Measurements from ENCODE around the gene COL10A1.

The COL10A1 gene

GRCh38 chr6:116113386-116113785, 12.5 kb downstream of the COL10A1 start:
- DNase-seq (ENCODE audit: low read depth, low spot score): no peak
- POLR2A ChIA-PET: no interaction called here
- TF ChIP-seq CTCF (IDR thresholded peaks at IDR 0.05; ENCODE audit: insufficient read depth, low read length, missing control alignments): no peak
- H3K4me3 ChIP-seq (ENCODE audit: low read depth, low read length): no peak overlapping the region
- CTCF ChIA-PET: interaction anchor here (0.7 to 10.2 kb wide), 10 partner anchors 8 to 734 kb away, joined by 3 to 108 read pairs (median 7); partner anchors contain the start of genes COL10A1, FRK and NT5DC1

DNA sequence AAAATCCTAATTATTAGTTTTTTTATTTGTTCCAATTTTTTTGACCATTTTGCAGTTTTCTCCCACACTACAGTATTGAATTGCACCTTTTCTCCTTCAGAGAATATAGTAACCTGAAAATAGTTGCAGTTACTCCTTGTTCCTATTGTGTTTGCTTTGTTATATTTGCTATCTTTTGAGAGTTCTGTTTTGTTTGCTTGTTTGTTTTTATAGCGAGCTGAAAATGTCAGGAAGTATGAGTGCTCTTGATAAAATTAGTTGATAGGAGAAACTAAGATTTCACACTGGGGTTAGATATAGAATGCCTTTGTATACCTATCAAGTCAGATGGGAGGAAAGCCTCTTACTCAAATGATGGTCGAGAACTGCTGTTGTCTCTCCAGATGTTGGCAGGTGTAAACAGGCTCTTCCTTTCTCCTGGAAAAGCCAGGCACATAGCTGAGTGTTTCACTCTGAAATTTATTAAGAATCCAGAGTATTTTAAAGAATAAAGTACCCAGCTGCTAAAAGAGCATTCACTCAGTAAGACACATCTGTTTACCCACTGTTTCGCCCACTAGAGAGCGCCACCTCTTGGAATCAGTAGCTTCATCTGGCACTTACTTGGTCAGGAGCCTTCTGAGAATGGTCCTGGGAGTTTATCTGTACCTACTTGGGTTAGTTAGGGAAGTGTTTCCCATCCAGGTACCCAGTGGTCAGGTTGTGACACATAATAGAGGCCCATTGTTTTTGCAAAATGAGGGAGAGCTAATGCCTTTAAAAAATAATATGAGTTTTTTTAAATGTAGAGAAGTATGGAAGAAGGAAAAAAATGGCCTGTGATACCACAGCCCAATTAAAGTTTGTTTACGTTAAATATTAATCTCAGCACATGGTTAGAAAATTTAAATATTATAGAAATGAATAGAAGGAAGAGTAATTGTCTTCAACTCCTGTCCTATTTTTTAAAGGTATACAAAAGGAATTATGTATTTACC, 14.1 kb downstream of the COL10A1 start:
- TF ChIP-seq CTCF (IDR thresholded peaks at IDR 0.05; ENCODE audit: insufficient read depth, low read length, missing control alignments): peak; percentile 56
- H3K4me3 ChIP-seq (ENCODE audit: low read depth, low read length): no peak overlapping the region
- ChIA-PET CTCF (interaction anchor here (0.6 to 10.2 kb wide), 14 partner anchors 10 to 736 kb away, joined by 3 to 108 read pairs (median 6); partner anchors contain the start of genes COL10A1, FRK and NT5DC1), POLR2A (no interaction called here)
- no peak for DNase-seq (ENCODE audit: low read depth, low spot score)

DNA sequence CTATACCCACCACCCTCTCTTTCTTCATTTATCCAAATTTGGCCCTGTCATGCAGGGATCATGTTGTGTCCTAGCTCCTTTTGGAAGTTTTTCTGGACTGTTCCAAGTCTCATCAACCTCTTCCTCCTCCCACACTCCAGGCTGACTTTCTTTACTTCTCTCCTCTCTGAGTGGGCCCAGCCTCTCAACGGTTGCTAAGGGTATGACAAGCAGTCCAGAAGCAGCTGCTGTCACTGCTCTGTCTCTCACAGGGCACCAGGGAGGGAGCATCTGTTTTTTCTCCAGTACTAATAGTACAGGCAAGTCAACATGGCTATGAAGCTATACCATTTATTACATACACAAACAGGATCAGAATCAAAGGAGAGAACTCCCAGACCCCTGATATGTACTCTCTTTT, 17.1 kb downstream of the COL10A1 start:
- CTCF ChIA-PET: interaction anchor here (0.8 to 10.2 kb wide), 8 partner anchors 8 to 108 kb away, joined by 3 to 108 read pairs (median 6); partner anchors contain the start of genes COL10A1 and NT5DC1
- POLR2A ChIA-PET: no interaction called here
- no peak for DNase-seq (ENCODE audit: low read depth, low spot score)
- no peak overlapping the region for H3K4me3 ChIP-seq (ENCODE audit: low read depth, low read length)
- no peak for TF ChIP-seq CTCF (IDR thresholded peaks at IDR 0.05; ENCODE audit: insufficient read depth, low read length, missing control alignments)

DNA sequence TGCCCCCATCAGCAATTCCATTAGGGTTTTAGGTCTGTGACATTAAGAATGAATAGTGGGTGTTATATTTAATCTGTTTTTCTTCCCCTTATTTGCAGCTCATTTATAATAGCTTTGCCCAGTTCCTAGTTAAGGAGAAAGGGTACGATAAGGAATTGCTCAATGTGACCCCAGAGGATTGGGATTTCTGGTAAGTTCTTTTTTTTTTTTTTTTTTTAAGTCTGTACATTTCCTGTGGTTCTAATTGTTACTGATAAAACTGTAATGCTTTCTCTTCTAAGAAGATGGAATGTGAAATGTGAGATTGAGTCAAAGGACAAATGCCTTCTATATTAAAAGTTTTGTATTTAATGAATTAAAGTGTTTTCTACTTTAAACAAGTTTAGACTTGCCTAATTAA, 19.8 kb downstream of the COL10A1 start:
- TF ChIP-seq CTCF (IDR thresholded peaks at IDR 0.05; ENCODE audit: insufficient read depth, low read length, missing control alignments): no peak
- no peak overlapping the region for H3K4me3 ChIP-seq (ENCODE audit: low read depth, low read length)
- ChIA-PET CTCF (interaction anchor here (0.6 to 2.0 kb wide), 5 partner anchors 9 to 243 kb away, joined by 3 to 12 read pairs (median 3); no protein-coding TSS in a partner anchor), POLR2A (no interaction called here)
- DNase-seq (ENCODE audit: low read depth, low spot score): no peak

- TF ChIP-seq CTCF (IDR thresholded peaks at IDR 0.05; ENCODE audit: insufficient read depth, low read length, missing control alignments): no peak
- DNase-seq (ENCODE audit: low read depth, low spot score): no peak
- ChIA-PET POLR2A (no interaction called here), CTCF (interaction anchor here (1.1 kb wide), 1 partner anchor 8 kb away, joined by 5 read pairs; no protein-coding TSS in a partner anchor)
- no peak overlapping the region for H3K4me3 ChIP-seq (ENCODE audit: low read depth, low read length)
Observed at GRCh38 chr6:116105247-116105646, 20.7 kb downstream of the COL10A1 start.

- CTCF ChIA-PET: interaction anchor here (1.1 kb wide), 1 partner anchor 8 kb away, joined by 5 read pairs; no protein-coding TSS in a partner anchor
- POLR2A ChIA-PET: no interaction called here
Observed at GRCh38 chr6:116104636-116105035, 21.3 kb downstream of the COL10A1 start.

More at GRCh38 chr6:116104636-116105035, 21.3 kb downstream of the COL10A1 start:
- no peak overlapping the region for H3K4me3 ChIP-seq (ENCODE audit: low read depth, low read length)
- no peak for TF ChIP-seq CTCF (IDR thresholded peaks at IDR 0.05; ENCODE audit: insufficient read depth, low read length, missing control alignments)
- DNase-seq (ENCODE audit: low read depth, low spot score): no peak

Measured in AG04449 (cell line).